ENCODE results near the gene HGFAC. TPM values are rescaled to one million over a fixed set of nuclear protein-coding genes. Genes with fewer than 3 reads are reported as not detected.

The HGFAC gene
- total RNA-seq, 4 donors from 2014 or later: not detected

DNA sequence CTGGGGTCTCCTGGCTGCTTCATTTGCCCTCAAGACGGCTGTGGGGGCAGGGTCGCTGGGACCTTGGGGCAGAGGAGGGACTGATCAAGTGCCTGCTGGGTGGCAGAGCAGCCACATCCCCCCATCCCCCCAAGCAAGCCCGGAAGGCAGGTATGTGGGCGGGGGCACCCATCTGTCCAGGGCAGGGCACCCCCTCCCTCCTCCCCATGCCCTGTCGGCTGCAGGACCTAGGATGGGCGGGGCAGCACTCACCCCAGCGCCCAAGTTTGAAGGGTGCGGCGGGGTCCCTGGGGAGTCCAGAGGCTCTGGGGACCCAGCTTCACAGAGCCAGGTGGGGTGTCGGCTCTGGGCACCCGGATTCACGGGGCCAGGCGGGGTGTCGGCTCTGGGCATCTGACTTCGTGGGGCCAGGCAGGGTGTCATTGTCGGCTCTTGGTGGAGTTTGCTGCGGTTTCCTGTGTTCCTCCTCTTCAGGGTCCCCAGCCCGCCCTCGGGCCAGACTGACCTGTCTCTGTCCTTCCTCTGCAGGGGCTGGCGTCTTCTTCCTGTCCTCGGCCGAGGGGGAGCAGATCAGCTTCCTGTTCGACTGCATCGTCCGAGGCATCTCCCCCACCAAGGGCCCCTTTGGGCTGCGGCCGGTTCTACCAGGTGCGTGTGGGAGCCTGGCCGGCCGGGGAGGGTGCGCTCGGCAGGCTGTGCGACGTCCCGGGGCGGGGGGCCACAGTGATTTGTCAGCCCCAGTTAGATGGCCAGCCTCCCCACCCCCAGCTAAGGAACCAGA is 43.4 kb downstream of the HGFAC start:
- Histone ChIP-seq H3K9me3 (no peaks in the 10 kb centered on the region), H3K4me1 (peaks cover 26% of the 10 kb centered on the region), H3K27ac (no peak overlapping the region), H3K4me3 (no peak overlapping the region), H3K36me3 (no peaks in the 10 kb centered on the region), H3K27me3 (peaks cover 81% of the 10 kb centered on the region)
- WGBS: 18% methylated on average over 5 of the region's 36 CpGs
- DNase-seq (ENCODE audit: low spot score in 2 of 2): no peak
- TF ChIP-seq POLR2A (IDR thresholded peaks at IDR 0.05) (no peak), POLR2AphosphoS5 (IDR thresholded peaks at IDR 0.05) (no peak), EP300 (IDR thresholded peaks at IDR 0.05) (no peak)
- TF ChIP-seq, protein P1, sequence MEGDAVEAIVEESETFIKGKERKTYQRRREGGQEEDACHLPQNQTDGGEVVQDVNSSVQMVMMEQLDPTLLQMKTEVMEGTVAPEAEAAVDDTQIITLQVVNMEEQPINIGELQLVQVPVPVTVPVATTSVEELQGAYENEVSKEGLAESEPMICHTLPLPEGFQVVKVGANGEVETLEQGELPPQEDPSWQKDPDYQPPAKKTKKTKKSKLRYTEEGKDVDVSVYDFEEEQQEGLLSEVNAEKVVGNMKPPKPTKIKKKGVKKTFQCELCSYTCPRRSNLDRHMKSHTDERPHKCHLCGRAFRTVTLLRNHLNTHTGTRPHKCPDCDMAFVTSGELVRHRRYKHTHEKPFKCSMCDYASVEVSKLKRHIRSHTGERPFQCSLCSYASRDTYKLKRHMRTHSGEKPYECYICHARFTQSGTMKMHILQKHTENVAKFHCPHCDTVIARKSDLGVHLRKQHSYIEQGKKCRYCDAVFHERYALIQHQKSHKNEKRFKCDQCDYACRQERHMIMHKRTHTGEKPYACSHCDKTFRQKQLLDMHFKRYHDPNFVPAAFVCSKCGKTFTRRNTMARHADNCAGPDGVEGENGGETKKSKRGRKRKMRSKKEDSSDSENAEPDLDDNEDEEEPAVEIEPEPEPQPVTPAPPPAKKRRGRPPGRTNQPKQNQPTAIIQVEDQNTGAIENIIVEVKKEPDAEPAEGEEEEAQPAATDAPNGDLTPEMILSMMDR (IDR thresholded peaks at IDR 0.05): no peak

DNA sequence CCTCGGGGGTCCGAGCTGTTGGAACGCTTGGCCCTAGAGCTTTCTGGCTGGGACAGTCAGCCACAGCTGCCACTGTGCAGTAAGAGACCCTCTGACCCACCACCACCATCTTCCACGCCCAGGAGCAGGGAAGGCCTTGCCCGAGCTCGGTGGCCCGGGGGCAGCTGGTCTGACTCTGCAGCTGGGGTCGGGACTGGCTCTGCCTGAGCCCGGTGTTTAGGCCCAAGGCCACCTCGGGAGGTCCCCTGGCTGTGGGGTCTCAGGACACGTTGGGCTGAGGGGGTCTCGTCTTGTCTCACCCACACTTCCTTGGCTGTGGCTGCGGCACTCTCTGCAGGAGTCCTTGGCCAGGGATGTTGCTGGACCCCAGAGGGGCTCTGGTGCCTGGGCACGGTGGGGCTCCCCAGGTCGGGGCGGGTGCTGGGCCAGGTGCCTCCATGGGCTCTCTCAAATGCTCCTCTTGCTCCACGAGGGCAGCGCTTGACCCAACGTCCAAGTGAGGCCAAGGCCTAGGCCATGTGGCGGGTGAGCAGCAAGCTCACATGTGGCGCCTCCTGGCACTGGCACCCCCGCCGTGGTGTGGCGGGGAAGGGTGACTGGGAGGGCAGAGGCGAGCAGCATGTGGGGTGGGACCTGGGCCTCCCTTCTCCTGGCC is 44.2 kb downstream of the HGFAC start:
- WGBS: 90% methylated on average over 2 of the region's 25 CpGs
- Histone ChIP-seq H3K27ac (no peak overlapping the region), H3K9me3 (no peaks in the 10 kb centered on the region), H3K4me3 (no peak overlapping the region), H3K36me3 (no peaks in the 10 kb centered on the region), H3K27me3 (peaks cover 78% of the 10 kb centered on the region), H3K4me1 (peaks cover 26% of the 10 kb centered on the region)
- DNase-seq (ENCODE audit: low spot score in 2 of 2): no peak
- TF ChIP-seq, protein P1 (IDR thresholded peaks at IDR 0.05): no peak
- no peak for TF ChIP-seq EP300 (IDR thresholded peaks at IDR 0.05)
- TF ChIP-seq POLR2A (IDR thresholded peaks at IDR 0.05): no peak
- no peak for TF ChIP-seq POLR2AphosphoS5 (IDR thresholded peaks at IDR 0.05)

DNA sequence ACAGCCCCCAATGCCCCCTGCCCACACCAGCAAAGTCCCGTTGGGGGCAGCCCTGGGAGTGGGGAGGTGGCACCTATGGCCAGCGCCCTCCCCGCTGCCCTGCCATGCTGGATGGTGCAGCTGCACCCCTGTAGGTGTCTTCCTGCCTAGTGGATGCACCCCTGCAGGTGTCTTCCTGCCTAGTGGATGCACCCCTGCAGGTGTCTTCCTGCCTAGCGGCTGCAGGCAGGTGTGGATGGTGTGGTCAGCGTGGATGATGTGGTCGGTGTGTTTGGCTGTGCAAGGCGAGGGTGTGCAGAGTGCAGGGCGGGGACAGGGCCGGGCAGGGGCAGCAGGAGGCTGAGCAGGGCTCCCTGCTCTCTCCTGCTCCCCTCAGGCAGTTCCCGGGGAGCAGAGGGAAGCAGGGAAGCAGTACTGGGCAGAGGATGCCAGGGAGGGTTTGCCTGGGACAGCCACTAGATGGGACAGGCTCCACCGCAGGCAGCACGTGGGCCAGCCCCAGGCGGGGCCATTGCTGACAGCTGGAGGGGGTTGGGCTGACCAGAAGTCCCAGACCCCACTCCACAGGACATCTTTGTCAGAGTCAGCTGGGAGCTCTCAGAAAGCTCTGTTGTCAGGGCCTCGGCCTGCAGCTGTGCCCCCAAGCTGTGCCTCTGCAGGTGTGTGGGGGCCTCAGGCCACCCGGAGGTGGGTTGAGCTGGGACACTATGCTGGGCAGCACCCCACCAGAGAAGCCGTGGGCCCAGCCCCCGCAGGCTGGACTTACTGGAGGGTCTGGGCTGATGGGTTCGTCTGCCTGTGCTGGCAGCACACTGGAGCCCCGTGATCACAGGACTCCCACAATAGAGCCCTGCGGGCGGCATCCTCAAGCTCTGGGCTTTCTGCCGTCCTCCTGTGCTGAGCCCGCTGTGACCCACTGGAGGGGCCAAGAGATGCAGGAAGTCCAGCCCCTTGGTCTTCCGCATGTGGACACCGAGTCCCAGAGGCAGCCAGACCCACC is 45.1 kb downstream of the HGFAC start:
- H3K27ac ChIP-seq: no peak overlapping the region
- 77% methylated on average over 11 of the region's 25 CpGs for WGBS
- no peak overlapping the region for H3K4me3 ChIP-seq
- no peak for TF ChIP-seq POLR2A (IDR thresholded peaks at IDR 0.05)
- TF ChIP-seq, protein P1 (IDR thresholded peaks at IDR 0.05): no peak
- no peak for TF ChIP-seq EP300 (IDR thresholded peaks at IDR 0.05)
- TF ChIP-seq POLR2AphosphoS5 (IDR thresholded peaks at IDR 0.05): no peak
- H3K36me3 ChIP-seq: no peaks in the 10 kb centered on the region
- H3K9me3 ChIP-seq: no peaks in the 10 kb centered on the region
- DNase-seq (ENCODE audit: low spot score in 2 of 2): no peak
- peaks cover 26% of the 10 kb centered on the region for H3K4me1 ChIP-seq
- H3K27me3 ChIP-seq: peaks cover 79% of the 10 kb centered on the region

DNA sequence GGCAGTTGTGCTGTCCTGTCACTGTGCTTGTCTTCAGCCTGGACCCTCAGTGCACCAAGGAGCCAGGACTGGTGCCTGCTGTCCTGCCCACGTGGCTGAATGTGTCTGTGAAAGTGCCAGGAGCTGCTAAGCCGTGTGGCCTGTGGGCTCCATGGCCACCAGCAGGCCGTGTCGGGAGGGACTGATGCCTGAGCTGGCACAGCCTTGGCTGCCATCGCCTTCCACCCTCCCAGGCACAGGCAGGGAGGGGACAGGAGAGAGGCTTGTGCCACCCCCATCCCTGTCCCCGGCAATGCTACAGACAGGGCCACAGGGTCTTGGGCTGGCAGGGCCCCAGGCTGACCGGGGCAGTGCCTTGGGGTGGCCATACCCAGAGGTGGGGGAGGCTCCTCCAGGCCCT is 46.1 kb downstream of the HGFAC start:
- peaks cover 26% of the 10 kb centered on the region for H3K4me1 ChIP-seq
- no peak overlapping the region for H3K27ac ChIP-seq
- no peak overlapping the region for H3K4me3 ChIP-seq
- H3K27me3 ChIP-seq: peaks cover 82% of the 10 kb centered on the region
- no peaks in the 10 kb centered on the region for H3K9me3 ChIP-seq
- H3K36me3 ChIP-seq: no peaks in the 10 kb centered on the region
- DNase-seq (ENCODE audit: low spot score in 2 of 2): no peak
- TF ChIP-seq EP300 (IDR thresholded peaks at IDR 0.05): no peak
- TF ChIP-seq, protein P1 (IDR thresholded peaks at IDR 0.05): no peak
- WGBS: no CpG with 5 or more reads among the region's 7 CpGs

Data from suprapubic skin (tissue), 4 donors.